IPS-20b (cell line): ENCODE results near the gene TRIM25.

Source experiments
- H3K27ac ChIP-seq: one replicate; pipeline ENCODE4 v1.5.1; 2013; ENCODE audit warnings: low read length
- H3K27me3 ChIP-seq: 2 replicates; pipeline ENCODE4 v1.6.1; 2013; ENCODE audit warnings: mild to moderate bottlenecking, low read length, inconsistent platforms; ENCODE audit not compliant: insufficient read depth
- H3K36me3 ChIP-seq: 2 replicates; pipeline ENCODE4 v1.6.1; 2013; ENCODE audit warnings: low read depth, mild to moderate bottlenecking, inconsistent platforms, low read length, moderate library complexity; ENCODE audit not compliant: insufficient read depth
- H3K4me1 ChIP-seq: 2 replicates; pipeline ENCODE4 v1.6.1; 2013; ENCODE audit warnings: mild to moderate bottlenecking, control low read depth, inconsistent platforms, low read length, moderate library complexity; ENCODE audit not compliant: insufficient read depth
- H3K4me3 ChIP-seq: 2 replicates; pipeline ENCODE4 v1.5.1; 2013; ENCODE audit warnings: mild to moderate bottlenecking, low read length, inconsistent platforms
- H3K9ac ChIP-seq: 2 replicates; pipeline ENCODE4 v1.6.1; 2013; ENCODE audit warnings: low read depth, mild to moderate bottlenecking, inconsistent platforms, low read length, moderate library complexity
- H3K9me3 ChIP-seq: 2 replicates; pipeline ENCODE4 v1.6.1; 2013; ENCODE audit warnings: mild to moderate bottlenecking, low read depth, low read length, inconsistent platforms; ENCODE audit not compliant: insufficient read depth

TRIM25 gene

DNA sequence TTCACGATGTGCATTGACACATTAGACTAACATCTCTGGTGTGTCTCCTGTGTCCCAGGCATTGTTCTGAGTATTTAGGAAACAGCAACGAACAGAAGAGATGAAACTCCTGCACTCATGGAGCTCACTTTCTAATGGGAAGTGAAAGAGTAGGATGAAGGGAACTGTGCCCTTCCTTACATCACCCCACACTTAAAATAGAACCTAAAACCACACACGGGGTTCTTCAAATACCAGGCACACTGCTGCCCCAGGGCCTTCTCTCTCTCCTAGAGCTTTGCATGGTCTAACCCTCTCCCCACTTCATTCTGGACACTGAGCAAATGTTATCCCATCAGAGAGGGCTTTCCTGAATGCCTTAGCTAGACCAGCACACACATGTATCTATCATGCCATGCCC is 33.7 kb downstream of the TRIM25 start:
- Histone ChIP-seq H3K36me3 (no peaks in the 10 kb centered on the region), H3K9ac (no peak overlapping the region), H3K4me1 (no peaks in the 10 kb centered on the region), H3K9me3 (no peaks in the 10 kb centered on the region), H3K4me3 (no peak overlapping the region), H3K27ac (no peak overlapping the region), H3K27me3 (no peaks in the 10 kb centered on the region)

DNA sequence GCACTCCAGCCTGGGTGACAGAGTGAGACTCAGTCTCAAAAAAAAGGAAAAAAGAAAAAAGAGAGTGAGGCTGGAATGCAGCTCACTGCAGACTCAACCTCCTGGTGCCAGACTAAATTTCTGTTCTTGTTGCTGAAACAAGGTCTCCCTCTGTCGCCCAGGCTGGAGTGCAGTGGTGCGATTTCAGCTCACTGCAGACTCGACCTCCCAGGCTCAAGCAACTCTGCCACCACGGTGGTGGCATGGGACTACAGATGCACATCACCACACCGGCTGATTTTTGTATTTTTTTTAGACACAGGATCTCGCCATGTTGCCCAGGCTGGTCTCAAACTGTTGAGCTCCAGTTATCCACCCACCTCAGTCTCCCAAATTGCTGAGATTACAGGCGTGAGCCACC is 34.6 kb downstream of the TRIM25 start:
- Histone ChIP-seq H3K9ac (no peak overlapping the region), H3K4me1 (no peaks in the 10 kb centered on the region), H3K9me3 (no peaks in the 10 kb centered on the region), H3K36me3 (no peaks in the 10 kb centered on the region), H3K27me3 (no peaks in the 10 kb centered on the region), H3K4me3 (no peak overlapping the region), H3K27ac (no peak overlapping the region)

DNA sequence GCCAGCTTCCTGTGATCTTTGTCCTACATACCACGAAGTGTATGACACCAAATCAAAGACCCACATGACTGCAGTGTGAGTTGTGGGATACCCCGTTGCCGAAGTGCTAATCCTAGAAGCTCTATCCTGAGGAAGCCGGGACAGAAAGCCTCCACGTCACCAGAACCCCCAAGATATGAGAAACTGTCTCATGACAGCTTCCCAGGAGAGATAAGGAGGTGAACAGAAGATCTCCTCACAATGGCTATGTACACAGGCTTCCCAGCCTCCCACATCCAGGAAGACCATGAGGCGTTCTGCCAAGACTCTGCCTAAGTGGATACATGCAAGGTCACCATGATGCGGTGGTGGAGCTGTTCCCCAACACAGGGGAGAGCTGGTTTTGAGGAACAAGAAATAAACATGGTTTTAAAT is 37.1 kb downstream of the TRIM25 start:
- Histone ChIP-seq H3K9me3 (no peaks in the 10 kb centered on the region), H3K36me3 (no peaks in the 10 kb centered on the region), H3K9ac (no peak overlapping the region), H3K4me1 (no peaks in the 10 kb centered on the region), H3K27me3 (no peaks in the 10 kb centered on the region), H3K4me3 (no peak overlapping the region), H3K27ac (no peak overlapping the region)

DNA sequence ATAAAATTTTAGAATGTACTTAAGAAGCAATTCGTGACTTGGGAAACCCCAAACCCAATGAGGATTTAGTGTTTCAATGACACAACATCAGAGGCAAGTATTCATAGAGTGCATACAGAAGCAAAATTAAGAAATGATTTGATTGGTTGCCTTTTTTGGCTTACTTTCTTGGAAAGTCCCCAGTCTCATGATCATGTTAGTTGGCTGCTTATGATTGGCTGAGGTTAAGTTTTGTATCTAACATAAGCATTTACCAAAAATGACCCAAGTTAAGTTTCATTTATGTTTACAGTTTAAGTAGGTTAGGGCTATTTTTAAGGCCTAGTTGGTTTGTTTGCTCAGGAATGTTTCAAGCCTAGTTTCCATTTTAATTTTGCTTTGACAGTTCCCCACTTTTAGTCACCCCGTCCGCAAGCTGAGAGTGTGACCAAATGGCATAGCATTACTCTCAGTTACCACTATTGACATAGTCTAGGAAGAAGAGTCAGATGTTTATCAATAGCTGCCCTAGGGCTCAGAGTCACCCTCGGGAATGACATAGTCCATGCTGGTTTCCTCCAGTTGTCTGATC is 43.7 kb downstream of the TRIM25 start:
- Histone ChIP-seq H3K27ac (no peak overlapping the region), H3K4me3 (no peak overlapping the region), H3K9ac (no peak overlapping the region), H3K4me1 (no peaks in the 10 kb centered on the region), H3K9me3 (no peaks in the 10 kb centered on the region), H3K27me3 (no peaks in the 10 kb centered on the region), H3K36me3 (no peaks in the 10 kb centered on the region)

DNA sequence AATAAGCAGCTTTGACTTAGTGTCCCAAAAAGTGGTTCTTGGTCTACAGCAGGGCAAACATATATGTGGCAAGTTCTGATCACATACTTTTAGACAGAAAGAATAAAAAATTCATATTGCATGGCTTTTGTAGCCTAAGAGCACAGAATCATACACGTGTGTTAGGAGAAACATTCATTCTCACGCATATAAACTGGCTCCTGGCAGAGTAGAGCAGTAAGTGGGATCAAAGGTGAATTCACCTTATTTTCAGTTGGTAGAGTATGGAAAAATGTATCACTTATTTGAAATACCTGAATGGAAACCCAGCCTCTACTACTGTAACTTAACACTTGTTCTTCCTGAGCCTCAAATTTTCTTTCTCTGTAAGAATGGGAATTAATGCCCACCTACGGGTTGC is 45.1 kb downstream of the TRIM25 start:
- H3K27ac ChIP-seq, result no peak overlapping the region
- no peaks in the 10 kb centered on the region for H3K27me3 ChIP-seq
- no peak overlapping the region for H3K4me3 ChIP-seq
- no peak overlapping the region for H3K9ac ChIP-seq
- H3K9me3 ChIP-seq, result no peaks in the 10 kb centered on the region
- no peaks in the 10 kb centered on the region for H3K4me1 ChIP-seq
- H3K36me3 ChIP-seq, result 0 out of 2 replicates have a peak, but pooled peaks cover 7% of the 10 kb centered on the region

DNA sequence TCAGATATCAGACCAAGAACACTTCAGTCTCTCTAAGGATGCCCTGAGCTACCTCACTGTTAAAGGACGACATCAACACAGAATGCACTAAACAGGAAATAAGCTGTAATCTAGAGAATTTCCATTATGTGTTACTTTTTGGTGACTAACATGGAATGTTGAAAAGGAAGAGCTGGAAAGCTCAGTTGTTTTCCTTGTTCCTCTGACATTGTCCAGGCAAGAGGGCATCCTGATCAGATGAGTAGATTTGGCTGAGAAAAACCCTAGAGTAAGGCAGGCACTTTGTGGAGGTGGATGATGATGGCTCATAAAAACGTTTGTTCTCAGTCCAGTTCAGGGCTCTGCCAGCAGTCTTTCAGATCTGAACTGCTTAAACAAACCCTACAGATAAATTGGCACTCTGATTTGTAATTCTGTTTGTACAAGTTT is 45.9 kb downstream of the TRIM25 start:
- Histone ChIP-seq H3K36me3 (peaks cover 11% of the 10 kb centered on the region; the same call in 1 of the 2 replicates), H3K9ac (no peak overlapping the region), H3K27ac (no peak overlapping the region), H3K9me3 (no peaks in the 10 kb centered on the region), H3K4me3 (no peak overlapping the region), H3K27me3 (no peaks in the 10 kb centered on the region), H3K4me1 (no peaks in the 10 kb centered on the region)

DNA sequence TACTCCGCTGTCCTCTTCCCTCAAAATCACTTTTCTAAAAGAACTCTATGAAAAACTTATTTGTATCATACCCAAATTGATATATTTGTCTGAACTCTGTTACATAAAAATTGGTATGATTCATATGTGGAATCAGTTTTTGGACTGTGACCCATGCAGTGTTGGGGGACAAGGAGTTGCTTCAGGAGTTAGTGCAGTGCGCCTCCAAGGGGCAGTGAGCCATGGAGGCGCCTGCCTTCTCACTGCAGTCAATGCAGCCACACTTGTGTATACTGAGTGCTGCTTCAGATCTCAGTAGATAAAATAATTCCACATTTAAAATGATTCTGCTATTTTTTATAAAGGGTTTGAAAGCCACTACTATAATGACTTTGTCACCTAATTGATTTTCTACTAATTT is 47.4 kb downstream of the TRIM25 start:
- no peak overlapping the region for H3K4me3 ChIP-seq
- H3K4me1 ChIP-seq, result no peaks in the 10 kb centered on the region
- no peaks in the 10 kb centered on the region for H3K27me3 ChIP-seq
- peaks cover 25% of the 10 kb centered on the region; the same call in 1 of the 2 replicates for H3K36me3 ChIP-seq
- H3K9me3 ChIP-seq, result no peaks in the 10 kb centered on the region
- H3K27ac ChIP-seq, result no peak overlapping the region
- no peak overlapping the region for H3K9ac ChIP-seq

DNA sequence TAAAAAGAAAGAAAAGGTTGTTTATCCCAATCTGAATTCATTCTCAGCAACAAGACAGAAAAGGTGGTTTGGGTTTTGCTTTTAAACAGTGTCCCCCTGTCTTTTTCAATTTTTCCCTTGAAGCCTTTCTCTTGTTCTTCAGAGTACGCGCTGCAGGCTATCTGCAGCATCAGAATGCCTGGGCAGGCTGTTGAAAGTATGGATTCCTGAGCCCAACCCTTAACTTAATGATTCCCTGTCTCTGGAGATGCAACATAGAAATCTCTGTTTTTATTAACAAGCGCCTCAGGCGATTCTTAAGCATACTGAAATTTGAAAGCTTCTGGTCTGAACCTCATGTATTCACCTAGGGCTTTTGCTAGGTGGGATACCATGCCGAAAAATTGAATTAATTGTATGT is 47.8 kb downstream of the TRIM25 start:
- peaks cover 27% of the 10 kb centered on the region; the same call in 1 of the 2 replicates for H3K36me3 ChIP-seq
- no peak overlapping the region for H3K27ac ChIP-seq
- no peak overlapping the region for H3K9ac ChIP-seq
- no peaks in the 10 kb centered on the region for H3K27me3 ChIP-seq
- H3K9me3 ChIP-seq, result no peaks in the 10 kb centered on the region
- no peak overlapping the region for H3K4me3 ChIP-seq
- H3K4me1 ChIP-seq, result peaks cover 1% of the 10 kb centered on the region; the same call in 1 of the 2 replicates

DNA sequence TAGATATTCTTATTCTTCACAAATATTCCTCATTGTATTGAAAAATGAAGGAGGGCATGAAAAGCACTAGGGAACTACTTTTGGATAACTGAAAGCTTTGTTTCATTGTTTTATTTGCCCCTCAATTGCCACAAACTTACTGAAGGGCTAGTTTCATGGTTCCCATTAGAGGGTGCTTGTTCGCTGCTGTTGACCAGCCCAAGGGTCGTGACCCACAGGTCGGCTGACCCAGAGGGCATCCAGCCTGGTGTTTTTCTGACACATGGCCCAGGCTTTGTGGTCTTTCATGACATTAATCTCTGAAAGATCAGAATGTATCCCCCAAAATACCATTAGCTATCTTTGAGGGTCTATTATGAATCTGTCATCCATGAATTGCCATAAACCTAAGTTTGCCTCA is 49.9 kb downstream of the TRIM25 start:
- H3K9me3 ChIP-seq, result no peaks in the 10 kb centered on the region
- no peak overlapping the region for H3K9ac ChIP-seq
- H3K4me1 ChIP-seq, result peaks cover 8% of the 10 kb centered on the region; the same call in 1 of the 2 replicates
- no peak overlapping the region for H3K4me3 ChIP-seq
- no peak overlapping the region for H3K27ac ChIP-seq
- no peaks in the 10 kb centered on the region for H3K27me3 ChIP-seq
- peaks cover 27% of the 10 kb centered on the region; the same call in 1 of the 2 replicates for H3K36me3 ChIP-seq

DNA sequence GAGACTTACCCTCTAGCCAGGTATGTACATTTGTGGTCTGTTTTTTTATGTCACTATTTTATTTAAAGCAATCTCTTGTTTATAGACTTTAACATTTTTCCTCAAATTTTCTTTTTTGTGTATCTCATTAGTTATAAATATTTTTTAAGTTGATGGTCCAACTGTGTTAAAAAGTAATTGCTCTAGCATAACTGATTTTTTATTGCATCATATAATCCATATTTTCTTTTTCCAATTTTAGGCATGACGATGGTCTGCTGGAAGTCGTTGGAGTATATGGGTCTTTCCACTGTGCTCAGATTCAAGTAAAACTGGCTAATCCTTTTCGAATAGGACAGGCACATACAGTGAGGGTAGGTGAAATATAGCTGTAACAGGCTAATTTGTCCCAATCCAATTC is 52.0 kb downstream of the TRIM25 start:
- peaks cover 8% of the 10 kb centered on the region; the same call in 1 of the 2 replicates for H3K4me1 ChIP-seq
- H3K36me3 ChIP-seq, result peaks cover 33% of the 10 kb centered on the region; the same call in 1 of the 2 replicates
- H3K27ac ChIP-seq, result no peak overlapping the region
- no peaks in the 10 kb centered on the region for H3K9me3 ChIP-seq
- H3K4me3 ChIP-seq, result no peak overlapping the region
- no peaks in the 10 kb centered on the region for H3K27me3 ChIP-seq
- H3K9ac ChIP-seq, result no peak overlapping the region

DNA sequence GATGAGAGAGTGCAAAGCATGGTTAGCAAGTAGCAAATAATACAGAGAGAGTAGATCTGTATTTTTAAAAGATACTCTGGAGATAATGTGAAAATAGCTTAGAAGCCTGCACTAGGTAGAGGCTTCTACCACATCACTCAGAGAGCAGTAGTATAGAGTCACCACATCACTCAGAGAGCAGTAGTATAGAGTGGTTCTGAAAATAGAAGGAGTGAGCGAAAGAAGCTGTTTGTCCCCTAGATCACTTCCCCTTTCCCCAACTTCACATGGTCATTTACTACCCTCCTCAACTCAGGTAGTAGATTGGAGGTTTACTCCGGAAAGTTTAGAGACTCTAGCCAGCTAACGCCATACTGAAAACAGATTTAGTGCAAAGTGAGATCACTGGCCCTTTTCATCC is 62.8 kb downstream of the TRIM25 start:
- Histone ChIP-seq H3K27me3 (no peaks in the 10 kb centered on the region), H3K27ac (no peak overlapping the region), H3K9me3 (no peaks in the 10 kb centered on the region), H3K4me1 (no peaks in the 10 kb centered on the region), H3K4me3 (no peak overlapping the region), H3K9ac (no peak overlapping the region), H3K36me3 (peaks cover 12% of the 10 kb centered on the region; the same call in 1 of the 2 replicates)

DNA sequence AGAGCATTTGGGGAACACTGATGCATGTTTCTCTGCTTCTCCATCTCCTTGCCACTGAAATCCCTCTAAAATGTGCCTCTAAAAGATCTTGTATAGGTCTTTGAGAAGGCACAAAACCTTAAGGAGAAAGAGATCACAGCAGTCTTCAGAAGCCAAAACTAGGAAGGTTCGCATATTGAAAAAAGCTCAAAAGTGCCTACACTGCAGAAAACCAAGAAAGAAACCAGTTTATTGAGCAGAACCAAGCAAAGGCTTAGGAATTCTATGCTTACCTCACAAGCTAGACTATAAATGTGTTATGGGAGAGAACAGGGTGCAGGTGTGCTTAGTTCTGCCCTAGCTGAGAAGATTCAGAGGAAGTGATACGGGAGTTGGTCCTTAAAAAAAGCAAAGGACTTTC is 63.3 kb downstream of the TRIM25 start:
- Histone ChIP-seq H3K9ac (no peak overlapping the region), H3K9me3 (no peaks in the 10 kb centered on the region), H3K4me1 (no peaks in the 10 kb centered on the region), H3K4me3 (no peak overlapping the region), H3K36me3 (peaks cover 12% of the 10 kb centered on the region; the same call in 1 of the 2 replicates), H3K27ac (no peak overlapping the region), H3K27me3 (no peaks in the 10 kb centered on the region)
